GM12873 (cell line): Measurements from ENCODE around the gene QTRT2.

Experiments
- CTCF ChIP-seq: IDR thresholded peaks from 2 replicates; pipeline ENCODE4 v1.5.1; 2012; ENCODE audit warnings: low read depth, mild to moderate bottlenecking, moderate library complexity, low read length, control low read depth; ENCODE audit not compliant: insufficient read depth; ENCODE audit errors: missing control alignments

QTRT2 gene

GRCh38 chr3:114025451-114025850 is 31.1 kb upstream of the QTRT2 start:
- TF ChIP-seq CTCF = no peak

GRCh38 chr3:114026331-114026730 is 30.2 kb upstream of the QTRT2 start:
- no peak for TF ChIP-seq CTCF

GRCh38 chr3:114033721-114034120 is 22.8 kb upstream of the QTRT2 start:
- no peak for TF ChIP-seq CTCF

- no peak for TF ChIP-seq CTCF
Measured at GRCh38 chr3:114034211-114034610, 22.3 kb upstream of the QTRT2 start.

- no peak for TF ChIP-seq CTCF
Measured at GRCh38 chr3:114034787-114035545, 21.6 kb upstream of the QTRT2 start.

GRCh38 chr3:114035896-114036295 is 20.6 kb upstream of the QTRT2 start:
- TF ChIP-seq CTCF = no peak

GRCh38 chr3:114043205-114043604 is 13.3 kb upstream of the QTRT2 start:
- peak; percentile 12 for TF ChIP-seq CTCF
